NCI-H128 (cell line): ENCODE data around the gene CLDN14.
"Not testable (repeated sequence)": the region's sequence is repeated elsewhere in the genome, so short reads cannot be mapped to it uniquely, and the experiment has no call there.

Experiments used
- DNase-seq: peaks from one replicate; lab custom pipeline; 2025; ENCODE audit not compliant: unreplicated experiment; lab: John Stamatoyannopoulos, UW

The CLDN14 gene

DNA sequence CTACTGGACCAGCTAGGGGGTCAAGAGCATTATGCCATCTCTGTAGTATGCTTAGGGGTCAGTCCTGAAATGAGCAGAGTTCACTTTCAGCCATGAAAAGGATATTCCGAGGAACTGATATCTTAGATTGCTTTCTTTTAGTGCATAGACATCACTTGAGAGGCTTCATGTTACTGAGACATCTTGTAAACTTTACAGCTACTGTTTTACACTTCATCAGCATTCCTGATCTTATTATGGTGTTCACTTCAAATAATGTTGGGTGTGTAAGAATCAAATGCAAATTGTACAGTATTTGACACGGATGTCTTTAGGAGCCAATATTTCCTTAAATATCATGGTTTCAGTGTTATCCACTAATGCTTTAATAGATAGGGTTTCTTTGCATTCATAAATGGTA is 22.4 kb upstream of the CLDN14 start:
- DNase-seq = no peak

DNA sequence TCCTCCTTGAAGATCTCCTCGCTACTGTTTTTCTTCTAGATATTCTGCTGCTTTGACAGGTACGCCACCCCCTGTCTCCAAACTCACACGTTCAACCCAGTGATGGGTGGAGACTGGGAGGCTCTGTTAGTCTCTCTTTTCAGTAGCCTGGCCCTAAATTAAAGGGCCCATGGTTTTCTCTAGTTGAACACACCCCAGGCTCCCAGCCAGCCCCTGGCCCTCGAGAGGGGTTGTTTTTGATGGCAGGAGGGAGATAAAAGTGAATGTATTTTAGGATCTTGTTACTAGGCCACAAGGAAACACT is 21.6 kb upstream of the CLDN14 start:
- no peak for DNase-seq

DNA sequence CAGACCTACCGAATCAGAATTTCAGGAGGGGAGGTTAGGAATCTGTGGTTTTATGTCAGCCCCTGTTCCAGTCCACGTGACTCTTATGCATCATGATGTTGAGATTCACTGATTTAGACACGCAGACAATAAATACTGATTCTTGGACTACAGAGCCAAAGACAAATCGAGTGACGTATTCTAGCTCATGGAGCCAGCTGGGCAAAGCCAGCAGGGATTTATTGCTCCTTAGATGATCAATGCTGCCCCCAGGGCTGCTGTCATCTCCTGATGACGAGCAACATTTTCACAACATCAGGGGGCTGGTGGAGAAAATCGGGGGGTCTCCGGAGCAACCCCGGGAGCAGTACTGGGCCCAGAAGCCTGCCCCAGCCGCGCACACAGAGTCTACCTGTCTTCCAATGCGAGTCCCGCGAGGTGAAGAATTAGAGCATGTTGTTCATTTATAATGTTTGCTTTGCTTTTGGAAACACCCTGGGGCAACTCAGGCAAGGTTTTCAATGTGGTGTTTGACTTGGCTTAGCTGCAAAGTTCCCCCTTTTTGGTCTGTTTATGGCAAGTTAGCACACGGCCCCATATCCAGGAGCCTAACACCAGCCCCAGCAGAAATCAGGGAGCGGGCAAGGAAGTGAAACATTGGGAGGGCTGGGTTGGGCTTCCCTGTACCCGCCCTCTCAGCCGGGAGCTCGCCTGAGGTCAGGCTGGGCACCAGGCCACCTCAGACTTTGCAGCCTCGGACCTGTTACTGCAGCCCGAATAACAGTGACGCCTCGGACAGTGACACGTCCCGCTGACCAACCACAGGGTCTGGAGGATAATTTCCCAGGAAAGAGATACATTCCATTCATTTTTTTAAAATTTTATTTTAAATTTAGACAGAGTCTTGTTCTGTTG is 19.9 kb upstream of the CLDN14 start:
- no peak for DNase-seq

DNA sequence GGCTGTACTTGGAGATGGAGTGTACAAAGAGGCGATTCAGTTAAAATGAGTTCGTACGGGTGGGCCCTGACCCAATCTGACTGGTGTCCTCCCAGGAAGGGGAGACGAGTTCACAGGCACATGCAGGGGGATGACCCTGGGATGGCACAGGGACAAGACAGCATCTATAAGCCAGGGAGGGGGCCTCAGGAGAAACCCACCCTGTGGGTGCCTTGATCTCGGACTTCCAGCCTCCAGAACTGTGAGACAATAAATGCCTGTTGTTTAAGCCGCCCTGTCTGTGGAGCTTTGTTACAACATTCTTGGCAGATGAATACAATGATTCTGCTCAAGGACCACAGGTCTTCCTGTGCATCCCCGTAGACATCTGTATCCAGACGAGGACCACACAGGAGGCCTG is 14.6 kb upstream of the CLDN14 start:
- no peak for DNase-seq

DNA sequence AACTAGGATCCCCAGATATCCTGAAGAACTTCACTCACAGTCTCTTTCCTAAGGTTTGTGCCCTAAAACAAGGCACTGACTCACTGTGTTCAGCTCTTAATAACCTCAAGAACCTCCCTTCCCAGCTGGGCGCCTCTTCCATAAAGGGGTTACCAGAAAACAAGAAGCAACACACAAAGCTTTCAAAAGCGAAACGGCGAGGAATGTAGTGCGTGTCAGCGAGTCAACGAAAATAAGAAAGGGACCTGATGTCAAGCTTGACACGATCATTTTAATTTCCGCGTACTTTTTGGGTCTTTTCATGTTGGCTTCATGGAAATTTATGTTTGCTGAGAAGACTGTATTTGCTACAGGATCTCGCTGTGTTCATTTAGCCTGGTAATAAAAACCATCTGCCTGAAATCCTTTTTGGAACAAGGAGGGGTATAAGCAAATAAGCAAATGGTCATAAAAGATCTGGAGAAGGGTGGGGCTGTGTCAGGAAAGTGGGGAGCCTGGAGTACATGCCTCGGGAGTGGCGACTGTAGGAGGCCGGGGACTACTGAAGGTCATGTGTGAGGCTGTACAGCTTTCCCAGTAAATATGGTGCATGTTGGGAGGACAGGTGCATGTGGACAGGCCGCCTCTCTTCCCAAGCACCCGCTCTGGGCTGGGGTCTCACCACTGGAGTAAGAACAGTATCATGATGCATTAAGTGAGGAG is 11.4 kb upstream of the CLDN14 start:
- no peak for DNase-seq

DNA sequence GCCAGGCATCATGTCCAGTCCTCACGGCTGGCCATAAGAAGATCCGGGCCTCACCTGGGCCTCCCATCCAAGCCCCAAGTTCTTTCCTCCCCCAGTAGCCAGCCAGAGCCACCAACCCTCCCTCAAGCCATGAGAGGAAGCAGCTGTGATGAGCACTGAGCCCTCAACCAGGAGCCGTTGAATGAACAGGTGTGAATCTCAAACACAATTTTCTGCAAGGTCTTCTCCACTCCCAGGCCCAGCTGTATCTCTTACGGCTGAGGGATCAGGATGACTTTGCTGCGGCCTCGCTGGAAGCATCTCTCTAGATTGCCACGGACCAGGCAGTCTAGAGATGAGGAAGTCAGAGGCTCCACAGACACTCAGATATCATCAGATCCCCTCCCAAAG is 9.8 kb upstream of the CLDN14 start:
- no peak for DNase-seq

DNA sequence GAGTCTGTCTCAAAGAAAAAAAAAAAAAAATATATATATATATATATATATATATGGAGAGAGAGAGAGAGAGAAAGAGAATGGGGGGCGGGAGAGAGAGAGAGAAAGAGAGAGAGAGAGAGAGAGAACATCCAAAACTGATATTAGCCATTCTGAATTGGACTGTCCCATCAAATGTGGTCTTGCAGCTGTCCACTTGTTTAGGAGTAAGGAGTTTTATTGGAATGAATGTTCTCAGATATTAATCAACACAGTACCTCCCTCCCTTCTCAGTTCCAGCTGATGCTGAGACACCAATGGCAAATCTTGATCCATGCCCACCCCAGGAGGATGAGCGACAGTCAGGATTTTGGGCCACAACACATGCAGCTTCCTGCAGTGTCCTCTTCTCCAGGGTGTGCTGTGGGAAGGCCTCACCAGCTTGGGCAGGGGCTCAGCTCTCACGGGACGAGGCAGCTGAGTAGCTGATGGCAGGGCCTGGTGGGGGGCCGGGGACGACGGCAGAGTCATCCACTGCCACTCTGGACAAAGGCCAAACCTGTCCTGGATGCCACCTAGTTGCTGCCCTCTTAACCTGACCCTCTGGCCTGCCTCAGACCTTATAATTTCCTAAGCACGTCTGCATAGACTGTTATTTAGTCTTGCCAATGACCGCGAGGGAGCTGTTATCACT is 9.3 kb upstream of the CLDN14 start:
- no peak for DNase-seq

DNA sequence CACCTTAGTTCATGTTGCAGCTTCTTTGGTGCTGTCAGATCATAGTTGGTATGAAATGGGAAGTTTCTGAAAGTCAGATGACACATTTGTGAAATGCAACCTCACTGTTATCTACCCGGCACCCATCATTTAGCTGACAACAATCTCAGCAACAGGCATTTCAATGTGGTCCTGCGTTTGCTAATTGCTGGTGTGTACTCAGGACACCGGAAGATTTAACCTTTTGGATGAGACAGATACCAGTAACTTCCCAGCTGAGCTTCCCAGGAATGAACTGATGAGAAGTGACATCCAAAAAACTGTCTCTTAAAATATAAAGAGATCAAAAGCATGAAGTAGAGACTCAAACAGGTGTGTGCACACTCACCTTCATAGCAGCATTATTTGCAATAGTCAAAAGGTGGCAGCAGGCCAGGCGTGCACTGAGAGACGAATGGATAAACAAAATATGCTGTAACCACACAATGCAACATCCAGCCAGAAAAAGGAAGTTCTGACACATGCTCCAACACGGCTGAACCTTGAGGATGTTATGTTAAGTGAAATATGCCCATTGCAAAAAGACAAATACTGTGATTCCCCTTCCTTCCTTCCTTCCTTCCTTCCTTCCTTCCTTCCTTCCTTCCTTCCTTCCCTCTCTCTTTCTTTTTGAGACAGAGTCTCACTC is 7.9 kb upstream of the CLDN14 start:
- no peak for DNase-seq

DNA sequence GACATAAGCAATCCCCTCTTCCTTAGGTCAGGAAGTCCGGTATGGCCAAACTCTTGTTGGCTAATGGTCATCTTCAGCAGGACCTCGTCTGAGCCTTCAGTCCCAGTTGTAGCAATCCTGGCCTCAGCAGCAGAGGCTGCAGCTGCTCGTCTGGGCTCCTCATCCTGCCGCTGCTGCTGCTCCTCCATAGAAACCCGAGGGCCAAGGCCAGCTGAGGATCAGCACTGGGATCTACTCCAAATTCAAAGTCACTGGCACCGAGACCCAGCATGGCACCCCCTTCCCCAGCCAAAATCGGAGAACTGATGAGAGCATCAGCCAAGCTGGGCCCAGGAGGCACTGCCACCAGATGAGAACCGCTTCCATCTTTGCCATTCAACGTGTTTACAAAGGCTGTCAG is 6.3 kb upstream of the CLDN14 start:
- DNase-seq = no peak

DNA sequence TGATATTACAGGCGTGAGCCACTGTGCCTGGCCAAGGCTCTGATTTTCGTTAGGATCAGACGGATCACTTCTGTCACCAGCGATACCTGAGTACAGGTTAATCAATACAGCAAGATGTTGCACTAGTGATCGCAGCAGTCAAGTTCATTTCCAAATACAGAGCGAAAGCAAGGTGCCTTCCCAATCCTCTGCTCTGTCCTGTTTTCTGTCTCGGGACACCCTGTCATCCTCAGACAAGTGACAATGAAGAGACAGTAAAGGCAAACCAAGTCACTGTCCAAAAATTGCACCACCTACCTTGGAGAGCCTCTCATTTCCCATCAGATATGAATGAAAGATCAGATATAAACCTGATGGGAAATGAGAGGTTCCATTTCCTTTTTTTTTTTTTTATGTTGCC is 5.6 kb upstream of the CLDN14 start:
- no peak for DNase-seq

DNA sequence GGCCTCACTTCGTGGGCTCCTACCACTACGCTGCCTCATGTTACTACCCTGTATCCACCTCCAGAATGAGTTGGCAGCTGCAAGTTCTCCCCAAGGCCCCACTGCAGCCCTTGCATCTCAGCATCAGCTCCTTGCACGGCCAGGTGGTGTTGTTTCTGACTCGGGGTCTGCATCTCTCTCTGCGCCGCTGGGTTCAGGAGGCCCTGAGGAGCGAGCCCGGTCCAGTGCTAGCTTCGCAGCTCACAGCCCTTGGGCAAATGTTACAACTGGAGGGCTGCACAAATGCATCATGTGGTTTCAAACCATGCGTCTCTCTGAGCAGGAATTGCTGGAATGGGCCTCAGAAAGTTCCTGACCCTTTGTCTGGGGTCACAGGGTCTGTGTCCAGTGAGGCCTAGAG is 3.2 kb upstream of the CLDN14 start:
- DNase-seq = no peak

DNA sequence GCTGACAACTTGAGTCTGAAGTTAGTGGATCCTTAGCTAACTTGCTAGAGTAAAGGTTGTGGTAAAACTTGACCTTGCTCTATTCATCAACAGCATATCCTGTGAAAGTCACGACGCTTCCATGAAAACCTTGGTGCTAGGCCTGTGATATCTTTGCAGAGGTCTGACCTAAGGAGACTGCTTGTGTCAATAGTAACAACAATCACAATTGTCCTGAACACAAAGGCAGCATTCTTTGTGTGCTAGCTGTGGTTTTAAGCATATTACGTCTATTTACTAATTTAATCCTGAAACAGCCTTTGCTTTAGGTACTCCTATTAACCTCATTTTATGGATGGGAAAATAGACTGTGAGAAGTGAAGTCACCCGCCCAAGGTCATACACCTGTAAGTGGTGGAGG is 2.8 kb upstream of the CLDN14 start:
- no peak for DNase-seq

DNA sequence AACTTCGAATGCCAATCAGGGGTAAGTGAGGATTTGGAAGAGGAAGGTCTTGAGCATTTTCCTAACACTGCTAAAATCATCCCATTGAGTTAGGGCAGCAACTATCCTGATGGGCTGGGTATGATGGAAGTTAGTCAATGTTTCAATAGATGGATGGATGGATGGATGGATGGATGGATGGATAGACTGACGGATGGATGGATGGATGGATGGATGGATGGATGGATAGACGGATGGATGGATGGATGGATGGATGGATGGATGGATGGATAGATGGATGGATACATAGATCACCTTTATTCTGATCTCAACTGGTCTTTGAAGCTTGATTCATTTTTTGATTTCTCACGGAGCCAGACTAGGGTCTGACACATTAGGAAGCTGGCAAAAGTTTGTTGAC is 2.3 kb upstream of the CLDN14 start:
- no peak for DNase-seq

DNA sequence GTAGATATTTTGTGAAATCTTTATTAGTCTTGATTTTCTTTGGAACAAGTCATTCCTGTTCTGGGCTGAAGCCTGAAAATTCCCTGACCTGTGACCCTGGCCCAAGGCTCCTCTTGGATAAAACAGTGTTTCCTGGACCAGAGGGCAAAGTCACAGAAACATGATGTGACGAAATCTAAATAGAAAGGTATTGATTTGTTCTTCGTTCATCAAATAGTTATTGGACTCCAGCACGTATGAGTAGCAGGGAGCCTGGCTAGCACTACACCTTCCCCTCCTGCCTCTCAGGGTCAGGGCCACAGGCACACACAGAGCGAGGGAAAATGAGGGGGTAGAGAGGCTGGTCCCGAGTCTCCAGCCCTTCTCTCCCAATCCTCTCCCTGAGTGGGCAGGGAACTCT is 1.7 kb upstream of the CLDN14 start:
- DNase-seq = no peak

DNA sequence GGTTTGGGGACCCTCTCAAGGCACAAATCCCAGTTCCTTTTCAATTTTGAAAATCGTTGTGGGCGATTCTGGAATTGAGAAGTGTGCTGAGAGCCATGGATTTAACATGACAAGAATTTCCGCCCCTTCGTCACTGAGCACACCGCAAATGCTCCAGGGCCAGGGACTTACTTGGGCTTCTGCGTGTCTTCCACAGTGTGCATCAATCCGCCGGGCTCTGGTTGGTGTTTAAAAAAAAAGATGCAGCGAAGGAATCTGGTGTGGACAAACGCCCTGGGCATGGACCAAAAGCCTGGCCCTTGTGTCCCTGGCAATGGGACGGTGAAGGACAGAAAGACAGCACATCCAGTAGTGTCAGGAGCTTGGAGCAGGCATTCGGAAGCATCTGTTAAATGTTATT is 696 bp upstream of the CLDN14 start:
- DNase-seq = no peak

DNA sequence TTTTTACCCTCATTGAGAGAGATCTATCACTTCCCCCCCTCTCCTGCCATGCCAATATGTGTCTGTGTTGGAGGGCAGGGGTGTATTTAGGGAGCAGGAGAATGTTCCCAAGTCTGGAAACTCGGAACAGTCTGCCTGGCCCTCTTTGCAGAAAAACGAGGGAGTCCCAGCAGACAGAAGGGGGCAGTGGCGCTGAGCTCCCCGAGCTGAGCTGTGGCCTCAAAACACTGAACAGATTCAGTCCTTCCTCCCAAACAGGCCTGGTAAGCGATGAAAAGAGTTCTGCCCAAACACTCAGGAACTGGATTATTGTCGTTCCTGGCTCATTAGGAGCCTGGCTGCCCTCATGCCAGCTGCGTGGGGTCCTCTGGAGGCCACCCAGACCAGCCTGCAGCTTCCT is 981 bp downstream of the CLDN14 start:
- no peak for DNase-seq

DNA sequence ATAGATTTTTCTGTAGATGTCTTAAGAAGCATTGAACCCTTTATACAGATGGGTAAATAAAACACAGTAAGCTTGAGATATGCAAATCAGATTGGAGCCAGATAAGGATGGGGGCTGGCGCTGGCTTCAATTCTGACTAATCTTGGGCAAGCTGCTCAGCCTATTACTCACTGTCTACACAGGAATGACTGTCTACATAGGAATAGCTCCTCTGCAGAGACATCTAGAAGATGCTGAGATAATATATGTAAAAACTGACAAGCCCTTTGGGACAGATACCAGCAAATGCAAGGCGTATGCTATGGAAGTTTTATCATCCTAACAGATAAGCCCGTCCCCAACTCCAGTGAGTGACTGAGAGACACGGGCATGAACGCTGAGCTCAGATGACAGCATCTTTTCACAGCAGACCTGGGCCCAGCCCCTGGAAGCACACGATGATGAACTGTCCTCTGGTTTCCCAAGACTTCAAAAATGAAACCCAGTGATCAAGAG is 1.7 kb downstream of the CLDN14 start:
- DNase-seq = no peak

DNA sequence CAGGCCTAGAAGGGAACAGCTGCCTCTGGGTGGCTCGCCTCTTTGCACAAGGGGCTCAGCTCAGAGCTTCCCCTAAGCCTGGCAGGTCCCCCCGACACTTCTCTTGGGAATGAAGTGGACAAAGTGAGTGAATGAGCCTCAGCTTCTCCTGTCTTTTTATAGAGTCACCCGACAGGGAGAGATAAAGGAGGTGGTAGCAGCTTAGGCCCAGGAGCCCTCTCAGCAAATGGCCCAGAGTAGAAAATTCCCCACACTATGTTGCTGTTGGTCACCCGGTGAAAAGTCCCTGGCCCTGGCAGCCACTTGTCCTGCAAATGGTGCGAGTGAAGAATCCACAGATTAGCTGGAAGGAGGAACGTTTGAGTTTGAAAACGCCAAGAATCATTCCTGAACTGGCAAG is 2.4 kb downstream of the CLDN14 start:
- DNase-seq = no peak

DNA sequence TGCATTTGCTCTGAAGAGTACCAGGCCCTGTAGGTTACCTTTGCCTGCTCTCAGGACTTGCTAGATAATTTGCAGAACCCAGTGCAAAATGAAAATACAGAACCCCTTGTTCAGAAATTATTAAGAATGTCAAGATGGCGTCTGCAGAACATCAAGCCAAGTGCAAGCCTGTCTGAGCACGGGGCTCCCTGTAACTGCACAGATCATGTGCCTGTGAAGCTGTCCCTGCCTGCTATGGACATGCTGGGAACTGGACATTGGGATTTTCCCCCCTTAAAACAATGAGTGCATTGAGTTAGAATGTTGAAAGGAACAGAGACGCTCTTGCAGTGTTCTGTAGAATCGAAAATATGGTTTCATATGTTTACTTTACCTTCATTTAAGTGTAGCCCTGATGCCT is 2.9 kb downstream of the CLDN14 start:
- no peak for DNase-seq

DNA sequence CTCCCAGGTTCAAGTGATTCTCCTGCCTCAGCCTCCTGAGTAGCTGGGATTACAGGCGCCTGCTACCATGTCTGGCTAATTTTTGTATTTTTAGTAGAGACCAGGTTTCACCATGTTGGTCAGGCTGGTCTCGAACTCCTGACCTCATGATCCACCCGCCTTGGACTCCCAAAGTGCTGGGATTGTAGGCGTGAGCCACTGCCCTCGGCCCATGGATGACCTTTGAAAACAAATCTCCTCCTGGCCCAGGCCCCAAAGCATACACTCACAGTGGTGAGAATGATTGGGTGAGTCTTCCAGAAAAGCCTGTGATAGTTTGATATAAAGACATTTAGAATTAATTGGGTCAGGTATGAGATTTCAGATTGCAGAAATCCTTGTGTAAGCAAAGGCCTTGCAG is 3.4 kb downstream of the CLDN14 start:
- not testable (repeated sequence) for DNase-seq

DNA sequence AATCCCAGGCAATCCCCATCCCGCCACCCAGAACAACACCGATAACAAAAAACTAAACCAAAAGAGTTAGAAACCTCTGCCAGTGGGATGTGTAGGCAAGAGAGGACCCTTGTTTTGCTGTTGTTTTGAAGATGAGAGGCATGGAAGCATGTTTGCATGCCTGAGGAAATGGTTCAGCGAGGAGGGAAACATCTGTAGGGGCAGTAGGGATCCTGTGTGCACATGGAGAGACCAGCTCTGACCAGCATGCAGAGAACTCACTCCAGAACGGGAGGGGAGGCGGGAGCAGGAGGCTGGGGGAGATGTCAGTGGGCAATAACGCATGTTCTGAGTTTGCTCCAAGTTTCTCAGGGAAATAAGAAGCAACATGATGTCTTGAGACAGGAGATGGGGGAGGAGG is 5.3 kb downstream of the CLDN14 start:
- no peak for DNase-seq

DNA sequence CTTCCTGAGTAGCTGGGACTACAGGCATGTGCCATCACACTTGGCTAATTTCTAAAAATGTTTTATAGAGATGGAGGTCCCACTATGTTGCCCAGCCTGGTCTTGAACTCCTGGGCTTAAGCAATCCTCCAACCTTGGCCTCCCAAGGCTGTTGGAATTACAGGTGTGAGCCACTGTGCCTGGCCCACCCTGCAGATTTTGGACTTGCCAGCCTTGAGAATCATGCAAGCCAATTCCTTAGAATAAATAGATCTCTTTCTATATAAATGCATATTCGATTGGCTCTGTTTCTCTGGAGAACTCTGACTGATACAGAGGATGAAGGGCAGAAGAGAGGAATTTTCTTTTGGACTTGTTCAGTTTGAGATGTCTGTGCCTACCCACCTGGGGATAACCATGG is 6.7 kb downstream of the CLDN14 start:
- no peak for DNase-seq
